Erythroblast (primary cell): Measurements from ENCODE around the gene MIGA1.

ENCODE experiments used
- GATA1 ChIP-seq: IDR thresholded peaks from 2 replicates; pipeline ENCODE4 v1.6.1; 2011; ENCODE audit warnings: low read depth, mild to moderate bottlenecking, control low read depth, low read length, moderate library complexity
- POLR2A ChIP-seq: IDR thresholded peaks from 2 replicates; pipeline ENCODE4 v1.6.1; 2011; ENCODE audit warnings: mild to moderate bottlenecking, low read length

DNA sequence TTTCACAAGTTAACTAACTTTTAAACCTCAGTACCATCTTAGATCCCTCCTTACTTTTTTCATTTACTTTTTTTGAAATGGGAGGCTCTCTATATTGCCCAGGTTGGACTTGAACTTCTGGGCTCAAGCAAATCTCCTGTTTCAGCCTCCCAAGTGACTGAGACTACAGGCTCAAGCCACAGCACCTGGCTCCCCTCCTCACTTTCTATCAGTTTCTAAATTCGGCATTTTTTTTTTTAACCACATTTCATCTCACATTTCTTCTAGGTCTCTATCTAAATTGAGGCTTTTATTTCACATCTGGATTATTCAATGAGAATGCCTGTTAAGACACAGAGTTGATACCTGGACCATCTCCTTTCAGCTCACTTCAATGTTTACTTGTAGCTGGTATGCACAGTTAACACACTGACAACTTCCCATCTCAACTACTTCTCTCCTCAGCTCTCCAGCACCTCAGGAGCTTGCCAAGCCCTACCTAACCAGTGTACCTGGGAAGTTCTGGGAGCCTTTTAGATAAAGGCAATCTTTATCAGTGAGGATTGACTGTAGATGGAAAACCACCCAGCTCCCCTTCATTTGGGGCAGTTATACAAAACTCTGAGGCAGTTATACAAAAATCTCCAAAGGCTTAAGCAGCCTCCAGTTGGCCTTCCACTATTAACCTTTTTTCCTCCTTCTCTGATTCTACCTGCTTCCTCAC lies 23.2 kb upstream of the MIGA1 start:
- TF ChIP-seq POLR2A (no peak), GATA1 (no peak)
